ENCODE data around the gene ZC3H4. TPM values are rescaled to one million over a fixed set of nuclear protein-coding genes. Genes with fewer than 3 reads are reported as not detected.

The ZC3H4 gene
- total RNA-seq (2022; extraction: Qiagen RNA extraction) = 18.8 to 25.6 TPM (median 20.7 TPM) in 5 replicates

GRCh38 chr19:47112997-47113849, at the start of gene ZC3H4:
Gene ZC3H4 (minus strand): TSS chr19:47113776. CDS start chr19:47112584, 1,192 bp downstream.

GRCh38 chr19:47130589-47131227, 17.1 kb upstream of the ZC3H4 start, which contains the start of gene SAE1:
Gene SAE1 (plus strand): TSS chr19:47130835. CDS start chr19:47130931, 96 bp downstream.

GRCh38 chr19:47019431-47020041, 94.0 kb downstream of the ZC3H4 start, which contains the start of gene NPAS1:
Gene NPAS1 (plus strand): TSS chr19:47019837. CDS start chr19:47021048, 1,211 bp downstream.

Other genes starting within 250 kb of the ZC3H4 start
- 6.0 to 9.2 TPM (median 6.5 TPM) in 5 replicates for gene NPAS1, start 93.9 kb downstream of the ZC3H4 start, total RNA-seq (2022; extraction: Qiagen RNA extraction)
- gene TMEM160, start 65.2 kb downstream of the ZC3H4 start, total RNA-seq (2022; extraction: Qiagen RNA extraction) = 31.2 to 90.5 TPM (median 81.3 TPM) in 5 replicates
- 199 to 250 TPM (median 210 TPM) in 5 replicates for gene SAE1, start 17.1 kb upstream of the ZC3H4 start, total RNA-seq (2022; extraction: Qiagen RNA extraction)
- 16.6 to 28.7 TPM (median 26.5 TPM) in 5 replicates for gene BBC3, start 117.4 kb upstream of the ZC3H4 start, total RNA-seq (2022; extraction: Qiagen RNA extraction)
- gene CCDC9, start 142.7 kb upstream of the ZC3H4 start, total RNA-seq (2022; extraction: Qiagen RNA extraction) = 22.2 to 26.5 TPM (median 25.2 TPM) in 5 replicates
- 4.2 to 12.7 TPM (median 10.9 TPM) in 5 replicates for gene INAFM1, start 161.1 kb upstream of the ZC3H4 start, total RNA-seq (2022; extraction: Qiagen RNA extraction)
- 1.1 to 2.9 TPM (median 2.2 TPM) in 5 replicates for gene C5AR1, start 196.1 kb upstream of the ZC3H4 start, total RNA-seq (2022; extraction: Qiagen RNA extraction)
- 7.6 to 13.7 TPM (median 11.9 TPM) in 5 replicates for gene C5AR2, start 218.4 kb upstream of the ZC3H4 start, total RNA-seq (2022; extraction: Qiagen RNA extraction)
- 25.5 to 38.2 TPM (median 36.8 TPM) in 5 replicates for gene DHX34, start 235.5 kb upstream of the ZC3H4 start, total RNA-seq (2022; extraction: Qiagen RNA extraction)

Data from A549 treated with AZD2906 at 1 μM for 4 hours (cell line).